Globus pallidus (tissue), 1 donor: ENCODE measurements around the gene PROKR2.
A peak's percentile ranks its signal among the peaks of the same experiment; 100 is the strongest.

Source experiments
- DNase-seq: peaks from one replicate; pipeline ENCODE4 v3.0.0-alpha.2; 2015; ENCODE audit warnings: low spot score

The PROKR2 gene

GRCh38 chr20:5316188-5317158, at the start of gene PROKR2:
Gene PROKR2 (minus strand): TSS chr20:5316954. CDS start chr20:5314369, 2,585 bp downstream.
- no peak for DNase-seq

DNA sequence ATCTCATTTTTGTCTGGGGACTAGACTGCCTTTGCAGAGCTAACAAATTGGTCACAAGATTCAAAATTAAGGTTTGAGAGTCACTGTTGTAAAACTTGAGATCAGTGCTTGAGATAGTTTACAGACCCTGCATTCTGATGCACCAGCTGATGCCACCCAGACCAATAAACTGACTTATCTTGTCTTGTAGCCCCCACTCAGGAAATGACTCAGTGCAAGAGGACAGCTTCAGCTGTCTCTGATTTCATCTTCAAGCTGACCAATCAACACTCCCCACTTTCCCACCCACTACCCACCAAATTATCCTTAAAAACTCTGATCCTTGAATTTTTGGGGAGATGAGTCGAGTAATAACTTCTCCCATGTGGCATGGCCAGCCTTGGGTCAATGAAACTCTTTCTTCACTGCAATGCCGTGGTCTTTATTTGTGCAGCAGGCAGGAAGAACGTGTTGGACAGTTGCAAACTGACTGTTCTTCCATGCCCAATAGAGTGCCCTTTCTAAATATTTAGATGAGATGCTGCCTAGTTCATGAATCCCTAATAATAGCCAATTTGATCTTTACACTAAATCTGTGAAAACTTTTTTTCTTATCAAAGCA, 48.3 kb upstream of the PROKR2 start:
- DNase-seq: no peak

DNA sequence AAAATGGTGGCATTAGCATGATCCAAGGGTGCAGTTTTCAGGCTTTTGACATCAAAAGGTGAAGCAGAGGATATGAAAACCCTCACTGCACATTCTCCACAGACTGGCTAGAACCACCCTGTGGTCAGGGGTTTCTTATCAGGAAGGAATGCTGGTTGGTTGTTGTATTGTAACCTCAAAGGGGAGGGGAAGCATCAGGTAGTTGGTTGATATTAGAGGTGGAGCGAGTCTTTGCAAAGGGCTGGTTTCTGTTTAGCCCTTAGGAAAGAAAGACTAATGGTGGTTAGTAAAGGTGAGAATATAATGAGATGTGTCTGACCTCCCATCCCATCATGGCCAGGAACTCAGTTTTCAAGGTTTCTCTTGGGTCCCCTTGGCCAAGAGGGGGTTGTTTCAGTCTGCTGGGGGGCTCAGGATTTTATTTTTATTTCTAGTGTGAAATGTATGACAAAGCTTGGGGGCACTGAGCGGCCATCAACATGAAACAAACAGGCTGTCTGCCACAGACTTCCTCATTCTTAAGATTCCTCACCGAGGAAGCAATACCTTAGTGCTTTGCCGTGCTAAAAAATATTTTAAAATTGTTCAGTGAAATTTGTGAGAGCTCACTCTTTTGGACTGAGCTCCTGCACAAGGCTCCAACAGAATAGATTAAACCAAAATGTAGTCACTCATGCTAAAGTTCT, 47.5 kb upstream of the PROKR2 start:
- DNase-seq: no peak

DNA sequence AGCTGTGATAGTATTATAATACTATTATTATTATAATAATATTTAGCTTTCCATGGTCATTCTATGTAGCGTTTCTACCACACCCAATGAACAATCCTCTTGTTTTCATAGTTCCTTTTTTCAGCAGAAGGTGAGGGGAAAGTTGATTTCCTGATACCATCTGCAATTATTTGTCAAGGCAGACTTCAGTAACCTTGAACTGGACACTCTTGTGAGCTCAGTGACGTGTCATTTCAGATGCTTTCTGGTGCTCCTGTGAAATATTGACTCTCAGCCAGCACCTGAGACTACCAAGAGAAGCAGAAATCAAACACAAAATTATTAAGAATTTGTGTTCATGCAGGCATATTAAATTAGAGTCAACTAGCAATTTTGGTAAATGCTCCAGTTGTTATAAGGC, 46.0 kb upstream of the PROKR2 start:
- DNase-seq: no peak

DNA sequence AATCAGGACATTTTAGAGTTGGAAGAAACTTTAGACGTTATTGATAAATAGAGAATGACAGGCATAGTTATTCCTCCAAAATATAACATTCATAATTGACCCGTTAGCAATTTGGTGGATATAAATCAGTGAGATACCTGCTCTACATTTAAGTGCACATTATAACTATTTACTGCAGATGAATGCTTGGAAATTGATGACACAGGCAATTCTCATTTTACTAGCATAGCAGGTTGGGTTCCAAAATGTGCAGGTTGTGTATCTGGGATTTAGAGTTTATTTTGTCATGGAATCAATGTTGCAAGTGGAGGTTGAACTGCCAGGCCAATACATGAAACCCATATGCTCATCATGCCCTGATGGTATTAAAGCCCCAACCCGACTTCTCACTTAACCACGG, 44.4 kb upstream of the PROKR2 start:
- DNase-seq: no peak

DNA sequence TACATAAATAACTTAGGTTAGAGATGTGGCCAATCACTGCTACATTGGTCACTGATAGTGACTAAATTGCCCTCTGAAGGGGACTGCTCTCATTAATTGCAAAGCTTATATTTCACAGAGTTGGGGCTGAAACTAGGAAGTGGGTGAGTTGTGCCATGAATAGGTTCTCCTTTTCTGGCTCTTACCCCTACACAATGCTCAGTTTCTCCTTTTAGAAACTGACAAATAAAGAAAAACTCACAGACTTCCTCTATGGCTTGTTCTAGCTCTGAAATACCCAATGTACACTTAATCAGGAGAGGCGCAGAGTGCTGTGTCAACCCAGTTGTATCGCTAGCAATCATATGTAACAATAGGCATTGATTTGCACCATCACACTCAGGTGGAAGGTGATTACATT, 41.2 kb upstream of the PROKR2 start:
- DNase-seq: peak; percentile 43

DNA sequence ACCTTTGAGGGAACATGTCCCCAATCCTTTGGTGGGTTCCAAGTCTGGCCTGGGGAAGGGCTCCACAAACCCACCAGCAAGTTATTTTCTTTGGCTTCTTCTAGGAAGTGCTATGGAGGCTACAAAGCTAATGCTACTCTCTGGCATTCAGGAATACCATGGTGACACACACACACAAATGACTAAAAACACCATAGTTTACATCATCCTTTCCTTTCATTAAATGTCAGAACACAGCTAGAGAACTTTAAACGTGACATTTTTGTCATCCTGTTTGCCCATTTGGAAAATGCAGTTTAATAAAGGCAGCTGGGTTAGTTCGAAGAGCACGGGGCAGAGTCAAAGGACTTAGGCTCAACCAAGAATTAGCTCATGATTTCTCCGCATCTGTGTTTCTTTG, 40.2 kb upstream of the PROKR2 start:
- no peak for DNase-seq

DNA sequence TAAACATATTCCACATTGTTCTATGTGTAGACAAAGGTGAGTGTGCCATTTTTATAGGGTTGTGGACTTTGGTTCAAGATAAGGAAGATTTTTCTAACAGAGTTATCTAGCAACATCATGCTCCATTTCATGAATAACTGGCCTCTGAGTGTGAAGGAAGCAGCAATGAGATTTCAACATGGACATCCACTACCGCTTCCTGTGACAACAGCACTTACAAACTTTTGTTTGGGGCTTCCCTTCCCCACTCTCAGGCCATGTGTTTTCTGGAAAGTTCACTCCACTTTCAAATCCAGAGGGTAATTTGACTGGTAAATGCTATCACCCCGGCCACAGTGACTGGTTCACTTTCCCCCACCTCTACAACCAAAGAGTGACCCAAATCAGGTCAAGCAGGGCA, 38.1 kb upstream of the PROKR2 start:
- no peak for DNase-seq

DNA sequence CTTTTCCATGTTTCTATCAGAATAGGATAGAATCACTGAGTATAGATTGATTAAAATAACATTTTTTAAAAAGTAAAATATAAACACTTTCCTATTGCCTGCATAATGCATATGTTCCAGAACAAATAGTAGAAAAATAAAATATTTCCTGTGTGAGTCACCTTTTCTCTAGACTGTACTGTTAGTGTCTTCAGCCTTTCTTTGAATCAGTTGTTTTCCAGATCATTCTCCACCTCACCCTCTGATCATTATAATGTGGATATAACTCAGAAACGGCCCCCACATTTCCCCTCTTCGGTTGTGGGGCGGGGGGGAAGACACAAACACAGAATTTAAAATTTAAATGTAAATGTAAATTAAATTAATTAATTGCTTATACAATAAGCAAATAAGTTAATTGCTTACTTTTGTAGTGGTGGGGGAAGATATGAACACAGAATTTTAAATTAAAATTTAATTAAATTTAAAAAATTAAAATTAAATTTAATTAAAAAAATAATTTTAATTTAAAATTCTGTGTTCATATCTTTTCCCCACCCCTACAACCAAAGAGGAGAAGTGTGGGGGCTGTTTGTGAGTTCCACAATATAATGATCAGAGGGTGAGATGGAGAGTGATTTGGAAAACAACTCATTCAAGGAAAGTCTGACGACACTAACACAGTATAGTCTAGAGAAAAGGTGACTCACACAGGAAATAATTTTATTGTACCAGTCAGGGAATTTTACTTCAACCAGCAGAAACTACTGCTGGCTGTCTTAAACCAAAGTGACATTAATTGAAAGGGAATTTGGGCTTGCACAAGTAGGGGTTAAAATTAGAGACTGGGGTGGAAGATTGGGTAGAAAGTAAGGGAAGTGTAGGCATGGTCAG, 37.1 kb upstream of the PROKR2 start:
- no peak for DNase-seq

DNA sequence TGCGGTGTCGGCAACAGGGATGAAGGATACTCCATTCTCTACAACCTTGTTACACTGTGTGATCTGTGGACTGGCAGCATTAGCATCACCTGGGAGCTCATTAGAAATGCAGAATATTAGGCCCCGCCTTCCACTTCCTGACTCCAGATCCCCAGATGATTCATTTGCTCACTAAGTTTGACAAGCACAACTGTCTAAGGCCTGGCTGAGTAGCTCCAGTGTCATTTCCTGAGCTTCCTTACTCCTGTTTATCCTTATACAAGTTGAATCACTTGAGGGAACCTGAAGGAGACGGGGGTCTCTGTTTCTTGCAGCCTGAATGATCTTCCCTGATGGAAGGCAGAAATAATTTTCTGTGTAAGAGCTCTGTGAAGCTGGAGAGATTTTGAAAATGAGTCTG, 32.7 kb upstream of the PROKR2 start:
- no peak for DNase-seq

- DNase-seq: no peak
Observed at GRCh38 chr20:5342021-5342420, 25.3 kb upstream of the PROKR2 start.

DNA sequence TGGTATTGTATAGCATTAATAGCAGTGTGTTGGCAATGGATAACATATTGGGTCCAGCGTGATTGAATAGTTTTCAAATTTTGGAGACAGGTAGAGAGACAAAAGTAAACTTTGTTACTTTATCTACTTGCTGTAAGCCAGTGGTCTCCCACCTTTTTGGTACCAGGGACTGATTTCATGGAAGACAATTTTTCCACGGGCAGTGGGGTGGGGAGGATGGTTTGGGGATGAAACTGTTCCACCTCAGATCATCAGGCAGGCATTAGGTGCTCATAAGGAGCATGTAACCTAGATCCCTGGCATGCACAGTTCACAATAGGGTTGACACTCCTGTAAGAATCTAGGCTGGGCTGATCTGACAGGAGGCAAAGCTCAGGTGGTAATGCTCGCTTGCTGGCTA, 14.6 kb upstream of the PROKR2 start:
- no peak for DNase-seq

DNA sequence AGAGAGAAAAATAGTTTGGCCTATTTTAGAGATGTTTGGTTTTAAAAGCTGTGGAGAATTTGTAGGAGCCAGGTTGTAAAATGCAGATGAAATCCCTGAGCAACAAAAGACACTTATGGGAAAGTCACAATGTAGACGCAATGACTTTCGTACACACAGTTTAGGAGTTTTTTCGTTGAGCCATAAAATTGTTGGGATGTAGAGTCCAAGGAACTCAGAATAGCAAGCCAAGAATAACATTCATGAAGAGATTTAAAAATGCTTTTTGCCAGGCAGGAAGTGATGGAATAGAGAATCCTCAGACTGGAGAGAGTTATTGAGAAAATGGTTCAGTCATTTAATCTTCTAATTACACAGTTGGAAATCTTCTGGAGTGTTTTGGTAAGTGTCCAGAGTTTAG, 11.5 kb upstream of the PROKR2 start:
- no peak for DNase-seq

DNA sequence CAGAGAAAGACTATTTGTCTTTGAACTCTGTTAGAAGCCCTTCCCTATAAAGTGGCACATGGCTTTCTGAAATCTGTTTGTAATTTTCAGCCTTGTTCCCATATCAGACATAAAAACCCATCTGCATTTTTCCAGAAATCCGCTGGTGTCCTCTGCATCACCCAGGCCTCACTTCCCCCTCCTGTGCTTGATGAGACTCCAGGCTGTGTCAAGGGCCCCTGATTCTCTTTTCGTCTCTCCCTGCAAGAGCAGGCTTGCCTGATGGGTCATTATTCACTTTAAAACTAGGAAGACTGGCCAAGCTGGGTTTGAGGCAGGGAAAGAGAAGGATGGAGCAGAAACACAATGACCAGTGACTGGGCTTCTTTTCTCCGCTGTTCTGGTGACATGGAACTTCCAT, 10.6 kb upstream of the PROKR2 start:
- DNase-seq: no peak

GRCh38 chr20:5315807-5316187, 957 bp downstream of the PROKR2 start:
- no peak for DNase-seq

- no peak for DNase-seq
Observed at GRCh38 chr20:5313916-5314315, 2.8 kb downstream of the PROKR2 start.

DNA sequence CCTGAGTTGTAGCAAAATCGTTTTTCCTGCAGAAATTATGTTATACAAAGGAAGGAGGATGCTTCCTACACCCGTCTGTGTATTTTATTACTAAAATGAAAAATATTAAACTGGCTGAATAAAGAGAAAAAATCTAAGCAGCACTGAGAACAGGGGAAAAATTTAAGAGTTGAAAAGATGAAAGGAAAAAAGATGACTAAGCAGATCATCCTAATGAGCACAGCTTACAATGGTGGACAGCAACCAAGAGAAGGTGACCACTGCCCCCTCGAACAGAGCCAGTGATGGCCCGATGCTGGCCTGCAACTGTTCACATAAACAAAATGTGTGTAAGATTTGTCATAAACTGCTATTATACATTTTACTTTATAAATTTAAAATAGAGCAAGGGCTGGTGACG, 4.2 kb downstream of the PROKR2 start:
- DNase-seq: no peak

GRCh38 chr20:5309971-5310370, 6.8 kb downstream of the PROKR2 start:
- no peak for DNase-seq

GRCh38 chr20:5298811-5299210, 17.9 kb downstream of the PROKR2 start:
- no peak for DNase-seq

- no peak for DNase-seq
Observed at GRCh38 chr20:5297280-5298004, 19.3 kb downstream of the PROKR2 start.

DNA sequence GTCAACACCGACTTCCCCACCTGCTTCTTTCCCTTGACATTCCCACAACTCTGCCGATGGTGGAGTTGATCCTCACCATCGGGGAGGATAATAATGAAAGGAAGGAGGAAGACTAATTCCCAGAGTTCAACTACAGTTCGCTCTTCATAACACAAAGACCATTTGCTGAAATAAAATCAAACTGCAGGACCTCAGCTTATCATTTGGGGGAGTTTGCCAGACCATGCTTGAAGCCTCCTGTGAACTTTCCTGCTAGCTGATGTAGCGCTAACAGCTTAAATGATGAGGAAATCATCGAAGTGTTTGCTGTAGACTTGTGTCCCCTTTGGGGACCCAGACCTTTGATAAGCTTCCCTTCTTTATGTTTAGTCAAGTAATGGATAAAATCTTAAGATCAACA, 26.2 kb downstream of the PROKR2 start:
- DNase-seq: no peak
